NB4 (cell line): ENCODE data around the gene LIMS1.

Experiments used
- DNase-seq: peaks from one replicate; pipeline ENCODE4 v3.0.0; 2010; ENCODE audit warnings: low read depth
- H3K4me3 ChIP-seq: one replicate; pipeline ENCODE4 v1.5.1; 2011; ENCODE audit warnings: mild to moderate bottlenecking, low read depth, low read length, moderate library complexity
- CTCF ChIP-seq: IDR thresholded peaks from one replicate; pipeline ENCODE4 v1.5.1; 2012; ENCODE audit warnings: low read depth, low read length
- MAX ChIP-seq: IDR thresholded peaks from 2 replicates; pipeline ENCODE4 v1.6.1; 2011; ENCODE audit warnings: low read depth, low read length
- MYC ChIP-seq: IDR thresholded peaks from 2 replicates; pipeline ENCODE4 v1.6.1; 2011; ENCODE audit warnings: low read depth, low read length
- POLR2A ChIP-seq: IDR thresholded peaks from 2 replicates; pipeline ENCODE4 v1.6.1; 2011; ENCODE audit warnings: mild to moderate bottlenecking; ENCODE audit not compliant: insufficient read length; ENCODE audit errors: extremely low read depth

LIMS1 gene

GRCh38 chr2:108588070-108588668 lies 53.9 kb downstream of the LIMS1 start:
- TF ChIP-seq CTCF (no peak), POLR2A (no peak), MAX (no peak), MYC (no peak)
- DNase-seq = peak; percentile 82
- H3K4me3 ChIP-seq = peak overlapping the region; percentile 49

GRCh38 chr2:108589372-108589771 lies 55.1 kb downstream of the LIMS1 start:
- DNase-seq = no peak
- H3K4me3 ChIP-seq = no peak overlapping the region
- no peak for TF ChIP-seq MAX
- TF ChIP-seq POLR2A = no peak
- no peak for TF ChIP-seq CTCF
- no peak for TF ChIP-seq MYC

- no peak for TF ChIP-seq MYC
- TF ChIP-seq CTCF = no peak
- no peak for TF ChIP-seq POLR2A
- TF ChIP-seq MAX = no peak
- no peak for DNase-seq
- H3K4me3 ChIP-seq = no peak overlapping the region
Observed at GRCh38 chr2:108589781-108590180, 55.5 kb downstream of the LIMS1 start.

- no peak for TF ChIP-seq MYC
- no peak for TF ChIP-seq CTCF
- TF ChIP-seq POLR2A = no peak
- TF ChIP-seq MAX = no peak
- peak; percentile 33 for DNase-seq
- no peak overlapping the region for H3K4me3 ChIP-seq
Observed at GRCh38 chr2:108591163-108591562, 56.9 kb downstream of the LIMS1 start.

GRCh38 chr2:108593547-108594098 lies 59.4 kb downstream of the LIMS1 start:
- peak; percentile 38 for DNase-seq
- TF ChIP-seq POLR2A (no peak), CTCF (no peak), MYC (no peak), MAX (no peak)
- H3K4me3 ChIP-seq = no peak overlapping the region
